ENCODE measurements around the gene CLCN6.

The CLCN6 gene

GRCh38 chr1:11880911-11881748 is 75.1 kb downstream of the CLCN6 start:
- no peak for DNase-seq

- DNase-seq: no peak
Observed at GRCh38 chr1:11881749-11882441, 75.9 kb downstream of the CLCN6 start.

GRCh38 chr1:11882814-11883538 is 77.0 kb downstream of the CLCN6 start:
- no peak for DNase-seq

GRCh38 chr1:11885916-11886315 is 79.9 kb downstream of the CLCN6 start:
- no peak for DNase-seq

- DNase-seq: no peak
Observed at GRCh38 chr1:11886986-11887665, 81.1 kb downstream of the CLCN6 start.

GRCh38 chr1:11887666-11888007 is 81.6 kb downstream of the CLCN6 start:
- no peak for DNase-seq

- no peak for DNase-seq
Observed at GRCh38 chr1:11888206-11888876, 82.3 kb downstream of the CLCN6 start.

- no peak for DNase-seq
Observed at GRCh38 chr1:11888877-11889208, 82.9 kb downstream of the CLCN6 start.

GRCh38 chr1:11891433-11892186 is 85.6 kb downstream of the CLCN6 start:
- no peak for DNase-seq

Data from GDM1 (cell line).